Uterus (tissue), 2 donors: ENCODE data around the gene UCK2.

ENCODE experiments used
- POLR2A ChIP-seq, 2 donors: fragments of 450-650 bp; IDR thresholded peaks; one replicate each; pipeline ENCODE4 v1.6.1; 2016; ENCODE audit warnings: antibody characterized with exemption in 2 of 2, mild to moderate bottlenecking in 1 of 2, moderate library complexity in 1 of 2
- TF ChIP-seq, protein P1 (sequence below), 4 experiments: fragments of 200-600 bp in 2 of 4; fragments of 450-650 bp in 2 of 4; sonication (generic) in 2 of 4; IDR thresholded peaks; one replicate each; pipeline ENCODE4 v1.5.1; 2016 to 2019; ENCODE audit warnings: antibody characterized with exemption in 4 of 4, mild to moderate bottlenecking in 2 of 4, moderate library complexity in 1 of 4

DNA sequence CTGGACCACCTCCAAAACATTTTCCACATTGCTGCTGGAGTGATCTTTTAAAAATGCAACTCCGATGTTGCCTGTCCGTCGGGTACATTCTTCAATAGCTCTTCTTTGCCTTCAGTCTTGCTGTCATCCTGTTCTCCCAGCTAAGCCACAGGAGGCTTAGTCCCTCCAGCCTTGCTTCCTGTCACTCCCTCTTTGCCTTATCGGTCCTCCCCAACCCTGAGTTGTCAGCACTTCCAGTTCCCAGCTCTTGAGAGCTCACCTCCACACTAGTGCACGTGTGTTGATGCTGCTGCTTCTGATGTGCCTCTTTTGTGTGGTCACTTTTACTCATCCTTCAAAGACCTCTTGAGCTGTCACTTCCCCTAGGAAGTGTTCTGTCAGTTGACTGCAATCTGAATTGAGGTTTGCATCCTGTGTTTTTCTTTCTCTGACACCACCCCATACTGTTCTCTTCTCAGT is 15.3 kb downstream of the UCK2 start:
- TF ChIP-seq, protein P1, sequence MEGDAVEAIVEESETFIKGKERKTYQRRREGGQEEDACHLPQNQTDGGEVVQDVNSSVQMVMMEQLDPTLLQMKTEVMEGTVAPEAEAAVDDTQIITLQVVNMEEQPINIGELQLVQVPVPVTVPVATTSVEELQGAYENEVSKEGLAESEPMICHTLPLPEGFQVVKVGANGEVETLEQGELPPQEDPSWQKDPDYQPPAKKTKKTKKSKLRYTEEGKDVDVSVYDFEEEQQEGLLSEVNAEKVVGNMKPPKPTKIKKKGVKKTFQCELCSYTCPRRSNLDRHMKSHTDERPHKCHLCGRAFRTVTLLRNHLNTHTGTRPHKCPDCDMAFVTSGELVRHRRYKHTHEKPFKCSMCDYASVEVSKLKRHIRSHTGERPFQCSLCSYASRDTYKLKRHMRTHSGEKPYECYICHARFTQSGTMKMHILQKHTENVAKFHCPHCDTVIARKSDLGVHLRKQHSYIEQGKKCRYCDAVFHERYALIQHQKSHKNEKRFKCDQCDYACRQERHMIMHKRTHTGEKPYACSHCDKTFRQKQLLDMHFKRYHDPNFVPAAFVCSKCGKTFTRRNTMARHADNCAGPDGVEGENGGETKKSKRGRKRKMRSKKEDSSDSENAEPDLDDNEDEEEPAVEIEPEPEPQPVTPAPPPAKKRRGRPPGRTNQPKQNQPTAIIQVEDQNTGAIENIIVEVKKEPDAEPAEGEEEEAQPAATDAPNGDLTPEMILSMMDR (IDR thresholded peaks at IDR 0.05): no peak
- no peak for TF ChIP-seq POLR2A (IDR thresholded peaks at IDR 0.05)
